Cardiac muscle cell (in vitro differentiated cells and primary cell): ENCODE data around the gene ANKRD7. TPM values are rescaled to one million over a fixed set of nuclear protein-coding genes. Genes with fewer than 3 reads are reported as not detected.

Experiments used
- DNase-seq, 2 donors: peaks; one replicate each; pipeline versions ENCODE4 v3.0.0 to v3.0.0-alpha.2; 2010 to 2017; ENCODE audit warnings: low read depth in 1 of 2, low spot score in 1 of 2
- H3K27ac ChIP-seq: fragments of 200-600 bp; sonication (generic); 2 replicates; pipeline ENCODE4 v1.5.1; 2016
- H3K27me3 ChIP-seq: fragments of 200-600 bp; sonication (generic); 2 replicates; pipeline ENCODE4 v1.6.0; 2016; ENCODE audit warnings: control low read depth
- H3K36me3 ChIP-seq: fragments of 200-600 bp; sonication (generic); 2 replicates; pipeline ENCODE4 v1.5.1; 2016; ENCODE audit warnings: control low read depth
- H3K4me1 ChIP-seq: fragments of 200-600 bp; sonication (generic); 2 replicates; pipeline ENCODE4 v1.8.1; 2017; ENCODE audit warnings: low read depth, mild to moderate bottlenecking, mixed run types
- H3K4me3 ChIP-seq: fragments of 200-600 bp; sonication (generic); 2 replicates; pipeline ENCODE4 v1.5.1; 2016; ENCODE audit warnings: mild to moderate bottlenecking
- H3K9me3 ChIP-seq: fragments of 200-600 bp; sonication (generic); 2 replicates; pipeline ENCODE4 v1.5.1; 2017; ENCODE audit warnings: low read depth, mild to moderate bottlenecking, control low read depth
- polyA plus RNA-seq: library from polyadenylated mRNA; unstranded; fragments of >200 nt; fragmentation: Nextera tagmentation; extraction: Ambion mirVana; gene quantifications from 2 replicates; pipeline ENCODE4 v1.2.1, GENCODE V29; 2016
- total RNA-seq: library from RNA; depleted of rRNA; stranded (reverse); fragments of >200 nt; gene quantifications from 2 replicates; pipeline ENCODE4 v1.2.3, GENCODE V29; 2016
- TF ChIP-seq, protein P1 (sequence below): IDR thresholded peaks from 2 replicates; pipeline ENCODE4 v1.5.1; 2012; ENCODE audit warnings: low read depth, mild to moderate bottlenecking, low read length

Gene ANKRD7
- total and polyA plus RNA-seq, 2 experiments from 2014 or later: 0.80 TPM; not detected in 1

DNA sequence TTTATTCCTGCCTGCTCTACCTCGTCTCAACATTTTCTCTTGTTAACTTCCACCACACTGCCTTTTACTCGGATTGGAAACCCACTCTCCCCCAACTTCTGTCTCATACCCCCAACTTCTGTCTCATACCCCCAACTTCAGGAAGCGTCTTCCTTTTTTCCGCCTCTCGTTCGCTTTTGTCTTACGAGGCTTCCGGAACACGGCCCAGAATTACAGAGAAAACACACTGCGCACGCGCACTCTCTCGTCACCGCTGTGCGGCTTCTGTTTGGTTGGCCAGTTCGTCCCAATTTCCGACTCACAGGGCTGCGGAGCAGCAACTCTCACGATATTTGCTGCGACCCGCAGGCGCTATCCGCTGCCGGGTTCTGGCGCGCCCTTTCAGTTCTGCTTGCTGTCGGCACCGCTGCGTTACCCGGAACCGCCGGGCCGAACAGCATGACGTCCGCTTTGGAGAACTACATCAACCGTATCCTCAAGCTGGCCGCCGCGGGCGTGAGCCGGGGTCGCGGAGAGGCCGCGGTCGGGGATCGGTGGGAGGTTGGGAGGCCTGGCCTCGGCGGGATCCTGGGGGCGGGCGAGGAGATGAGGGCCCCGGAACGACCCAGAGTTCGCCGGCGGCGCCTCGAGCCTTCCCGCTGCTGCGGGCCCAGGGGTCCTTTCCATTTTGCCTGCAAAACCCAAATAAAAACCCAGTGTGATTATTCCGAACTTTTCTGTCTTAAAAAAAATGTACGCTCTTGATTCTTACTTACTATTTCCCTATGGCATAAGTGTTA, 40.5 kb upstream of the ANKRD7 start, which contains the start of gene LSM8:
Gene LSM8, plus strand, starts transcription at position 379 of the 779 bp plus-strand sequence. Its CDS starts 60 bp downstream, at position 439.
- peak; percentile 98 to 99 for DNase-seq
- Histone ChIP-seq H3K27me3 (no peaks in the 10 kb centered on the region), H3K4me1 (peaks cover 24% of the 10 kb centered on the region), H3K36me3 (peaks cover 21% of the 10 kb centered on the region), H3K27ac (peak within 1 kb of the TSS; percentile 96), H3K9me3 (no peaks in the 10 kb centered on the region), H3K4me3 (peak within 1 kb of the TSS; percentile 53)
- TF ChIP-seq, protein P1, sequence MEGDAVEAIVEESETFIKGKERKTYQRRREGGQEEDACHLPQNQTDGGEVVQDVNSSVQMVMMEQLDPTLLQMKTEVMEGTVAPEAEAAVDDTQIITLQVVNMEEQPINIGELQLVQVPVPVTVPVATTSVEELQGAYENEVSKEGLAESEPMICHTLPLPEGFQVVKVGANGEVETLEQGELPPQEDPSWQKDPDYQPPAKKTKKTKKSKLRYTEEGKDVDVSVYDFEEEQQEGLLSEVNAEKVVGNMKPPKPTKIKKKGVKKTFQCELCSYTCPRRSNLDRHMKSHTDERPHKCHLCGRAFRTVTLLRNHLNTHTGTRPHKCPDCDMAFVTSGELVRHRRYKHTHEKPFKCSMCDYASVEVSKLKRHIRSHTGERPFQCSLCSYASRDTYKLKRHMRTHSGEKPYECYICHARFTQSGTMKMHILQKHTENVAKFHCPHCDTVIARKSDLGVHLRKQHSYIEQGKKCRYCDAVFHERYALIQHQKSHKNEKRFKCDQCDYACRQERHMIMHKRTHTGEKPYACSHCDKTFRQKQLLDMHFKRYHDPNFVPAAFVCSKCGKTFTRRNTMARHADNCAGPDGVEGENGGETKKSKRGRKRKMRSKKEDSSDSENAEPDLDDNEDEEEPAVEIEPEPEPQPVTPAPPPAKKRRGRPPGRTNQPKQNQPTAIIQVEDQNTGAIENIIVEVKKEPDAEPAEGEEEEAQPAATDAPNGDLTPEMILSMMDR: no peak

DNA sequence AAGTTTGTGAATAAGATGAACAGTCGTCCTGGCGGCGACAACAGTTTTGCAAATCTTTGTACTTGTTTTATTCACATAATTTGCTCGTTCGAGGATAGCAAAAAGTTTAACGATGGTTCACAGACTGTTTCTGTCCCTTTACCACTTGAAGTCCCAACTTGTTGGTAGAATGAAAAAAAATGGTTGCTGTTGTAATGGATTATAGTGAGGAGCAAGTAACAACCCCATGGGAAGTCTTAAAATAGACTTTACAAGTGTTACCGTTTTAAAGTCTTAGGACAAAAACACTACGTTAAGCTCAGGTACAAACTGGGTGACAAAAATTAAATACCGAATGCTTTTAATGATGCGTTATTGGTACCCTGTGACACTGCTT, 40.0 kb upstream of the ANKRD7 start:
- Histone ChIP-seq H3K27ac (peak overlapping the region; percentile 96), H3K36me3 (peaks cover 27% of the 10 kb centered on the region), H3K4me1 (peaks cover 24% of the 10 kb centered on the region), H3K4me3 (peak overlapping the region; percentile 53), H3K27me3 (no peaks in the 10 kb centered on the region), H3K9me3 (no peaks in the 10 kb centered on the region)
- TF ChIP-seq, protein P1: no peak
- DNase-seq: peak in 1 of 2 donors; percentile 14

GRCh38 chr7:118185163-118185860, 39.2 kb upstream of the ANKRD7 start:
- Histone ChIP-seq H3K36me3 (peaks cover 33% of the 10 kb centered on the region), H3K27ac (no peak overlapping the region), H3K4me3 (peak overlapping the region; percentile 53), H3K27me3 (no peaks in the 10 kb centered on the region), H3K4me1 (peaks cover 24% of the 10 kb centered on the region), H3K9me3 (no peaks in the 10 kb centered on the region)
- TF ChIP-seq, protein P1: no peak
- peak in 1 of 2 donors; percentile 48 for DNase-seq

DNA sequence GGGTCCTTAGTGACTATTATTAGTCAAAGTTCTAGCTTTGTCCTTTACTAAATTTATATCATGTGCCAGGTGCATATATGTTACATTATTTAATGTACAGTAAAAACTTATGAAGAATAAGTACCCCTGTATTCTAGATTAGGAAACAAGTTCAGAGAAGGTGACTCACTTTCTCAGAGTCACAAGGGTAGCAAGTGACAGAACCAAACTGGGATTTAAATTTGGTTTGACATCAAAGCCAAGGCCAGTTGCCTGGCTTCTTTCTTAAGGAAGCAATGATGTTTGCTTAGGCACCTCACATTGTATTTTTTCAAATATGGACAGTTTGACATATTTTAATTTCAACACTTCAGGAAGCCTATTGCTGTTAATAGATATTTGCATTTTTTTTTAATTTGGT, 38.0 kb upstream of the ANKRD7 start:
- no peak overlapping the region for H3K27ac ChIP-seq
- no peak for DNase-seq
- no peaks in the 10 kb centered on the region for H3K27me3 ChIP-seq
- TF ChIP-seq, protein P1: no peak
- peak overlapping the region; percentile 53 for H3K4me3 ChIP-seq
- no peaks in the 10 kb centered on the region for H3K9me3 ChIP-seq
- peaks cover 43% of the 10 kb centered on the region for H3K36me3 ChIP-seq
- H3K4me1 ChIP-seq: peaks cover 24% of the 10 kb centered on the region

DNA sequence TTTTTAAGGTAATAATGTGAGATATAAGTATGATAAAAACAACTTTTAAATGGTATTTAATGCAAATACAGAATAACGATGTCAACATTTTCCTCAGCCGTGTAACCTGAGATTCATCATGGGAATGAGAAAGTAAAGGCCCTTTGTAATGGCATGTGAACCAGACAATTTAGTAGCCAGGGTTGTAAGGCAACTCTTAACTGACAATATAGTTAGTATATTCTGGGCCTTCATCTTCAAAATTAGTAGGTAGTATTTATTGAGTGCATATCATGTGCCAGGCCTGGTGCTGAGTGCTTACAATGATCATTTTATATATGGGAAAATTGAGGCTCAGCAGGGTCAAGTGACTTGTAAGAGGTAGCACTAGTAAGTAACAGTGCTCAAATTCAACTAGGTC, 29.9 kb upstream of the ANKRD7 start:
- Histone ChIP-seq H3K9me3 (no peaks in the 10 kb centered on the region), H3K4me3 (no peak overlapping the region), H3K4me1 (no peaks in the 10 kb centered on the region), H3K27me3 (no peaks in the 10 kb centered on the region), H3K36me3 (peaks cover 37% of the 10 kb centered on the region), H3K27ac (peak overlapping the region; percentile 66)
- TF ChIP-seq, protein P1: no peak
- DNase-seq: no peak
